Cerebellar nuclear complex (tissue), 1 donor: ENCODE measurements around the gene ABTB2.
"Not testable (repeated sequence)": the region's sequence is repeated elsewhere in the genome, so short reads cannot be mapped to it uniquely, and the experiment has no call there.

ENCODE experiments used
- DNase-seq, 2 experiments: peaks; one replicate each; lab custom pipeline; 2025; lab: John Stamatoyannopoulos, UW

The ABTB2 gene

GRCh38 chr11:34357701-34358257 is at the start of gene ABTB2:
Gene ABTB2, minus strand, starts transcription at chr11:34358010.
- DNase-seq, result peak in 1 of 2 experiments; percentile 39

GRCh38 chr11:34407121-34407813 is 49.5 kb upstream of the ABTB2 start:
- no peak for DNase-seq

DNA sequence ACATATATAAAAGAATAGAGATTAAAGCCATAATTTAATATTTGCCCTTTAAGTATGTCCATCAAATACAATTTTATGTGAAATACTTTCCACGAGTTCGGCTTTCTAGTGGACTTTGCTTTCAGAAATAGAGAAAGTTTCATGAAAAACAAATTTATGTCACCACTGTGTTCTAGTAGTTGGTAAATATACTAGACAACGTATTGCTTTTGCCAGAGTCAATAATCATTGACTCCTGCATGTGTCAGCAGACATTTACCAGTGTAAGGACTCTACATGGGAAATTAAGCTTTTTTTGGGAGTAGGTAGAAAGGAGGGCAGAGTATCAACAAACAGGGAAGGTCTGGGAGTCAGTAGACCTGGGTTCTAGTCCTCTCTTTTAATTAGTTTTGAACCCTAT is 48.6 kb upstream of the ABTB2 start:
- no peak for DNase-seq

GRCh38 chr11:34405079-34405858 is 47.5 kb upstream of the ABTB2 start:
- no peak for DNase-seq

- no peak for DNase-seq
Measured at GRCh38 chr11:34404280-34404679, 46.5 kb upstream of the ABTB2 start.

- no peak for DNase-seq
Measured at GRCh38 chr11:34403431-34403830, 45.6 kb upstream of the ABTB2 start.

DNA sequence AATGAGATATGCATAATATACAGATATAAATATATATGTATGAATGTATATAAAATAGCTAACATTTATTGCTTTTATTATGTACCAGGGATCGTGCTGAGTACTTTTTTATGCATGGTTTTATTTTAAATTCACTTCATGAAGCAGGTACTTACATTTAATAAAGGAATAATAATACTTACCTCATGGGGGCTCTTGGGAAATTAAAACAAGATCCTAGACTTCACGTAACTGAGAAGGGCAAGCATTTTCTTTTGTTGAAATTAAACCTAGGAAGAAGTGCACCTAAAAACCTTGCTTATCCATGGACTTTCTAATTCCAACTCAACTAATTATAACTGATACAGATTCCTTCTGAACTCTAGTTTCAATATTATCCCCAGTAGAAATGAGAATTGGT is 40.0 kb upstream of the ABTB2 start:
- no peak for DNase-seq

DNA sequence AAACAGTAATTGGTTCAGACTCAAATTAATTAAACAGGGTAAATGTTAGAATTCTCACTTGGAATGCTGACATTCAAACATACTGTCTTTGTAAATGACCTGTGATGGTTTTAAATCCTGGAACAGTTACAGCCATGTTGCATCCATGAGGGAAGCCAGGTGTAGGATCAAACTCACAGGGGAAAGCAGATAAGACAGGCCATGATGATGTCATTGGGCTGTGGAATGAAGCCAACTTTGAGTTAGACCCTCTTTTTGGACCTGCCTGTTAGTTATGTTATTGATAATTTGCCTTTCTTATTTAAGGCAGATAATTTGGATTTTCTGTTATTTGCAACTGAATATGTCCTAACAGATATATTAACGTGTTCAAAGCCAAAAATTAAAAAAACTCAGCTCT is 39.3 kb upstream of the ABTB2 start:
- DNase-seq, result no peak

GRCh38 chr11:34395916-34396550 is 38.2 kb upstream of the ABTB2 start:
- DNase-seq, result no peak

DNA sequence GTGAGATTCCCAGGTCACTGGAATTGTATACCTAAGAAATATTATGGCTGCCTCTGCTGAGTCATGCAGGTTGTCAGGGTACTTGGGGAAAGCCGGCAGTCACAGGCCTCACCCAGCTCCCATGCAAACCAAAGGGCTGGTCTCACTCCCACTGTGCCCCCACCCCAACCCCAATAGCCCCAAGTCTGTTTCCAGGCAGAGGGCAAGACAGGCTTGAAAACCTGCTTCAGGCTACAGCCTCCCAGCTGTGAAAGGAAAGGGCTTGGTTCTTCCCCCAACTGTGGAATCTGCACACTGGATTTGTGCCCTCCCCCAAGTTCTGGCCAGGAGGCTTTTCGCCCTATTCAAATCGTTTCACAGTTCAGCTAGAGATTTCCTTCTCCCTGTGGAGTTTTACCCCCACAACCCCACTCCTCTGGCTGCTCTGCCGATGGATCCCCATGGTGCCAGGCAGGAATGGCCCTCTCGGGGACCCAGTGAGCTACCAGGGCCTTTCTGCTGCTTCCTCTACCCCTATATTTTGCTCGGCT is 37.0 kb upstream of the ABTB2 start:
- DNase-seq, result no peak

DNA sequence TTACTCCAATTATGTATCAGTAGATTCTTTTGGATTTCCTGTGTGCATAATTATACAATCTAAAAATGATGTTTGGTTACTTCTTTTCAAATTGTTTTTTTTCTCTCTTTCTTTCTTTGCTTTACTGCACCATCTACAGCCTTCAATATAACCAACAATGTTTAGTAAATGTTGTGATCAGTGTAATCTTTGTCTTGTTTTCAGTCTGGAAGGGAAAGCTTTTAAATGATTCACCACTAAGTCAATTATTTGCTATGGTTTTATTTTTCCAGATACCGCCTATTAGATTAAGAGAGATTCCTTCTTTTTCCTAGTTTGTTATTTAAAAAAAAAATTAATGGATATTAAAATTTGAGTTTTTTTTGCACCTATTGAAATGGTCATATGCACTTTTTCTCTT is 29.8 kb upstream of the ABTB2 start:
- no peak for DNase-seq

DNA sequence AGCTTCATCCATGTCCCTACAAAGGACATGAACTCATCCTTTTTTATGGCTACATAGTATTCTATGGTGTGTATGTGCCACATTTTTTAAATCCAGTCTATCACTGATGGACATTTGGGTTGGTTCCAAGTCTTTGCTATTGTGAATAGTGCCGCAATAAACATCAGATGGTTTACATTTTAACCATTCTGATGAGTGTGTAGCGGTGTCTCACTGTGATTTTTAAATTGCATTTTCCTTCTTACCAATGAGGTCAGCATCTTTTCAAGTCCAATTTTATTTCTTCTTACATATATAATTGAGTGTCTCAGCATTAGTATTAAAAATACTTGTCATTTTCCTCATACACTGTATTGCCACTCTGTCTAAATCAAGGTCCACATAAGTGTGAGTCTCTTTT is 28.5 kb upstream of the ABTB2 start:
- not testable (repeated sequence) for DNase-seq

GRCh38 chr11:34382532-34383276 is 24.9 kb upstream of the ABTB2 start:
- DNase-seq, result no peak

DNA sequence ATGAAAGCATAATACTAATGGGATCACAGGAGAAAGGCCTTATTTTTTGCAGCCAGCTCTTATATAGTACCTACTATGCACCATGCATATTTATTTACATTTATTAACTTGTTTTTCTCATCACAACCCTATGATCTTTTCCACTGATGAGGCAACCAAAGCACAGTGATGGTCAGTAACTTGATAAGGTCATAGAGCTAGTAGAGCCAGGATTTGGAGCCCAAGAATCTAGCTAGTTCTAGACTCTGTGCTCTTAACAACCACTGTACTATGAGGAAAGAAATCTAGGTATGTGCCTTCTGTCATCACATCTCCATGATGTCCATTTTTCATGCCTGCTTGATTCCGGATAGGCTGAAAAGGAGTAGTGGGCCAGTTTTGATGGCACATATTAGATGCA is 24.0 kb upstream of the ABTB2 start:
- no peak for DNase-seq

GRCh38 chr11:34380696-34381095 is 22.9 kb upstream of the ABTB2 start:
- DNase-seq, result no peak

GRCh38 chr11:34379539-34379938 is 21.7 kb upstream of the ABTB2 start:
- no peak for DNase-seq

DNA sequence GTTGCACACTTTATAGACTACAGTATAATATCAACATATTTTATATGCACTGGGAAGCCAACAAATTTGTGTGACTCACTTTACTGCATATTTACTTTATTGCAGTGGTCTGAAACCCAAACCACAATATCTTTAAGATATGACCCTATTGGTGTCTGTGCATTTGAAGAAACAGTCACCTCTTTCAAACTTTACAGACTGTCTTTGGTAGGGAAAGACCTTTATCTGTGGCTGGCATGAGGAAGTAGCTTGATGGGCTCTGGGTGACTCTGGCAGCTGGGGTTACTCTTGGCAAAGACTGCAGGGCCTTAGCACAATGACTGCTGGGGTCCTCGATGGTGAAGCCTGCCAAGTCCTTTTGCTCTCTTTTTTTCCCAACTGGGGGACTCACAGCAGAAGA is 21.3 kb upstream of the ABTB2 start:
- DNase-seq, result no peak

DNA sequence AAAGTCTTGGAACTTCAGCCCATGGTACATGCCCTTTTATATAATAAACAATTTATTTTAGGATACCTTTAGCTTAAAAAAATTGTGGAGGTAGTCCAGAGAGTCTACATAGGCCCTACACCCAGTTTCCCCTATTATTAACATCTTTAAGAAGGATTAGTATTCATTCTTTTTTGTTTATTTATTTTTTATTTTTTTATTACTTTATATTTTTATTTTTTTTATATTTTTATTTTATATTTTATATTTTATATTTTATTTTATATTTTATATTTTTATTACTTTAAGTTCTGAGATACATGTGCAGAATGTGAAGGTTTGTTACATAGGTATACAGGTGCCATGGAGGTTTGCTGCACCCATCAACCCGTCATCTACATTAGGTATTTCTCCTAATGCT is 15.9 kb upstream of the ABTB2 start:
- DNase-seq, result no peak

DNA sequence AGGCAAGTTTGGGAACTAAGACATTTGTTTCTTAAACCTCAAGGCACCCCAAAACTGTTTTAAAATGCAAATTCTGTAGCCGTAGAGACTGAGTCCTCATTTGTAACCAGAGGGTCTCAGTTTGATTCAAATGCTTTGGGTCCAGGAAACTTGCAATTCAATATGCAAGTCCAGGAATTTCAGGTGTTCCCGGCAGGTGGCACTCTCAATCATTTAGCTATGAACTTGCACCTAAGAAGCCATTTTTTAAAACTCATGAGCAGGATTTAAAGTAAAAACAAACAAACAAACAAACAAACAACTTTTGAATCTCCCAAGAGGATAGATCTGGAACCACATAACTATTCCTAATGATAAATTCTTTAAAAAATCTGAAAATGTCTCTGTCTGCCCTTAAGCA is 8.7 kb upstream of the ABTB2 start:
- no peak for DNase-seq

DNA sequence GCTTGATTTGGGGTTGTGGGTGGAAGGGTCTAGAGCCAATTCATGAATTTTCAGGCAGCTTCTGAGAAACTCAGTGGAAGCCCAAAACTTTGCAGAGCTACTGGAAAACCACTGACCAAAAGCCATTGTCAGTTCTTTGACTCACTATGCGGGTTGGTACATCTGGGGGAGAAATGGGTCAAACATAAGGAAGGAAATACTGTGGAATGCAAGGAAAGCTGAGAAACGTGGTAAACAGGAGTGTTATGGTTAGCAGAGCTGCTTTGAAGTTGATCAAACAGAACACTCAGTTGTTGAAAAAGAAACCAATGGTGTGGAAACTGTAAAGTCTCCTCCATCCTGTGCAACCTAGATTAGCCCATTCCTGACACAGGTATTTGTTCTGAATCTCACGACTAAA is 6.3 kb upstream of the ABTB2 start:
- no peak for DNase-seq

GRCh38 chr11:34363363-34364084 is 5.7 kb upstream of the ABTB2 start:
- DNase-seq, result no peak
